ENCODE results near the gene CDK5RAP3.

- no peak for TF ChIP-seq CTCF (IDR thresholded peaks at IDR 0.05)
- TF ChIP-seq POLR2AphosphoS5 (IDR thresholded peaks at IDR 0.05): no peak
- TF ChIP-seq POLR2A (IDR thresholded peaks at IDR 0.05): no peak
- no peak for TF ChIP-seq EP300 (IDR thresholded peaks at IDR 0.05)
Measured at GRCh38 chr17:47950448-47950847, 20.5 kb upstream of the CDK5RAP3 start.

All from gastroesophageal sphincter (tissue), 3 donors.